Adipose tissue (tissue), 3 donors: ENCODE results near the gene ASIC4. TPM values are rescaled to one million over a fixed set of nuclear protein-coding genes. Genes with fewer than 3 reads are reported as not detected.

Experiments
- H3K27ac ChIP-seq: one replicate; pipeline ENCODE4 v1.5.1; 2013; ENCODE audit warnings: low read depth, low read length
- WGBS, 3 donors: extraction: QIAGEN DNeasy Blood & Tissue Kit; methylation state at CpG; one replicate each; pipeline ENCODE4 v1.1.7; 2013; 5-methylcytosine and 5-hydroxymethylcytosine counted together
- polyA plus RNA-seq, 3 donors: library from polyadenylated mRNA; stranded (reverse); fragments of 200-250 nt; gene quantifications; one replicate each; pipeline ENCODE4 v1.2.3, GENCODE V29; 2013
- donor health status: healthy with polysubstance abuse.
- donor health status: Bipolar disorder and iron deficiency.
- donor health status: healthy.

ASIC4 gene
- polyA plus RNA-seq, 3 donors = 0.02 to 0.11 TPM; not detected in 1

DNA sequence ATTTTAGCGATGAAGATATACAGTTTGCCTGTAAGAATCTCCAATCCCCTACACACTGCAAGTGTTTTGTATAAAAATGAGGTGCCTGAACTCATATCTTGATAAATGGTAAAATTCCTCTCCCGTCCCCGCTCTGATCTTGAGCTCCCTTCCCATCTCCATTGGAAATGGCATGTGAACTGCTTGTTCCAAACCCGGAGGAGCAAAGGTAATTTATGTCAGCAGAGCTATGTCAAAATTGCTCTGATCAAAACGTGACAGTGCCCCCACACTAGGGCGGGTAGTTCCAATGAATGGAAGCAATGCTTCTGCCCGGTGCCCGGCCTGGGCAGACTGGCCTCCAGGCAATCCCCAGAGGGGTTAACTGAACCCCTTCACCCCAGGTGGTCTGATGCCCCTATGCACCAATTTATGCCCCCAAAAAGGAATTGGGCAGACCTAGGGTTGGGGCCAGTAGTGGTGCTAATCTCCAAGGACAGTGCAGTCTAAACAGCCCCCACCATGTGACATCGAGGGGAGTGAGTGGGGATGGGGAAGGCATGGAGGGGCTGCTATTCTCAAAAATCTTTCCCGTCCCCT lies 19.2 kb upstream of the ASIC4 start:
- no peak overlapping the region for H3K27ac ChIP-seq
- WGBS, 3 donors = 27 to 31% (median 27%) methylated on average over 10 of the region's 10 CpGs

DNA sequence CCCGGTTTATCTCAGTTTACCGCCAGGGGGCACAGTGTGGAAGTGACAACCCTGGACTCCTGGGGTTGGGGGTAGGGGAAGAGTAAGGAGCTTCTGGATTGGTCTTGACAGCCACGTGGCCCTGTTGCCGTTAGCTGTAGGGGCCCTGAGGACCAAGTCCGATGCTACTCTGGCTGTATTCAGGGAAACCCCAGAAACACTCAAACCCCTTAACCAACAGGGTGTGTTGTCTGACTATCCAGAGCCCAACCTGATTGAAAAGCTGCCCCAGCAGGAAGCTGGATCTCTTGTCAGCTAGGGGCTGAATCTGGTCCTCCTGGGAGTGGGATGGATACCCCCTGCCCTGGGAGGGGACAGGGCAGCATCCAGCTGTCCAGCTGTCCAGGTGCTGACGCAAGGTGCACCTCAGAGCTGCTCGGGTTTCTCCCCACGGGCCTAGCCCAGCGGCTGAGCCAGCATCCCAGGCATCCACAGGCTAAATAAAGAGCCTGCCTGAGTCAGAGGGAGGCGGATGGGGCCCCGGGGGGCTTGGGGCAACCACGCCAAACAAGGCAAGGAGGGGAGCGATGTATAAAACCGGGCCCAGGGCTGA lies 18.7 kb upstream of the ASIC4 start:
- no peak overlapping the region for H3K27ac ChIP-seq
- 27 to 33% (median 28%) methylated on average over 14 of the region's 14 CpGs for WGBS, 3 donors

DNA sequence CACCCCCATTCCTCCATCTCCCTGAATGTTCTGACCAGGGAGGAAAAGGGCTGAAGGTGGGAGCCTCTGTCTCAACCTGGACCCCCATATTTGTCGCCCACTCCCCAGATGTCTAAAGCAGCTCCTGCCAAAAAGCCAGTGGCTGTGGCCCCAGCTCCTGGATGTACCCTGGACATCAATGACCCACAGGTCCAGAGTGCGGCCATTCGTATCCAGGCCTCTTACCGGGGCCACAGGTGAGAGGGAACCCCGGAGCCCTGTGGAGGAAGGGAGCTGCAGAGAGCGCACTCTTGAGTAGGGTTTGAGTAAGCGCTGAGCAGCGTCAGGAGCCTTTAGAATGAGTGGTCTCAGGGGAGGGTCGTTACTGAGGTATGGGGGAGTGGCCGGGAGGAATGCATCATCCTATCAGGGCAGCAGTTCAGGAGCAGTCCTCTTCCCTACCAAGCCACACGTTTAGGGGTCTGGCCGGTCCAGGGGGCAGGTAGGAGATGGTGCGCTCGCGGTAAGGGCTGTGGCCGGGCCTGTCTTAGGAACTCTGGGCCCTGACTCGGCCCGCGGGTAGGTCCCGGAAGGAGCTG lies 17.9 kb upstream of the ASIC4 start:
- WGBS, 3 donors = 39 to 45% (median 39%) methylated on average over 19 to 20 of the region's 20 CpGs
- H3K27ac ChIP-seq = no peak overlapping the region

DNA sequence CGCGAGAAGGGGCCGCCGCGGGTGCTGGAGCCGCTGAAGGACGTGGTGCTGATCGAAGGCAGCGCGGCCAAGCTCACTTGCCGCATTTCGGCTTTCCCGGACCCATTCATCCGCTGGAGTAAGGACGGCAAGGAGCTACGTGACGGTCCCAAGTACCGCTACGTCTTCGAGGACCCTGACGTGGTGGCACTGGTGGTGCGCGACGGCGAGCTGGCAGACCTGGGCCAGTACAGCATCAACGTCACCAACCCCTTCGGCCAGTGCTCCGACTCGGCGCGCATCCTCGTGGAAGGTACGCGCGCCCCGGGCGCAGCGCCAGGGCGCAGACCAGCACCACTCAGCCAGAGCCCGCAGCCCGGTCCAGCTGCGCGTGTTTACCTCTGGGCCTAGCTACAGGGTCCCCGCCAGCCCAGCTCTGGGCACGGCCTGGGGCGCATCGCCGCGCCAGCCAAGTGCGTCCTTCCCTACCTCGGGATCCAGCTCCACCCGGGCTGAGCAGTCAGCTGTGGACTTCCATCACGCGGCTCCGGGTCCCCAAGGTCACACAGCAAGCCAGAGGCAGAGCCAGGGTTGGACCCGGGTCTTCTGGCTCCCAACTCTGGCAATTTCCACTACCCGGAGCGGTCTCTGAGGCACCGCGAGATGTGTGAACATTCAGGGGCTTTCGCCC lies 17.3 kb upstream of the ASIC4 start:
- no peak overlapping the region for H3K27ac ChIP-seq
- 9 to 21% (median 20%) methylated on average over 49 to 61 of the region's 61 CpGs for WGBS, 3 donors

DNA sequence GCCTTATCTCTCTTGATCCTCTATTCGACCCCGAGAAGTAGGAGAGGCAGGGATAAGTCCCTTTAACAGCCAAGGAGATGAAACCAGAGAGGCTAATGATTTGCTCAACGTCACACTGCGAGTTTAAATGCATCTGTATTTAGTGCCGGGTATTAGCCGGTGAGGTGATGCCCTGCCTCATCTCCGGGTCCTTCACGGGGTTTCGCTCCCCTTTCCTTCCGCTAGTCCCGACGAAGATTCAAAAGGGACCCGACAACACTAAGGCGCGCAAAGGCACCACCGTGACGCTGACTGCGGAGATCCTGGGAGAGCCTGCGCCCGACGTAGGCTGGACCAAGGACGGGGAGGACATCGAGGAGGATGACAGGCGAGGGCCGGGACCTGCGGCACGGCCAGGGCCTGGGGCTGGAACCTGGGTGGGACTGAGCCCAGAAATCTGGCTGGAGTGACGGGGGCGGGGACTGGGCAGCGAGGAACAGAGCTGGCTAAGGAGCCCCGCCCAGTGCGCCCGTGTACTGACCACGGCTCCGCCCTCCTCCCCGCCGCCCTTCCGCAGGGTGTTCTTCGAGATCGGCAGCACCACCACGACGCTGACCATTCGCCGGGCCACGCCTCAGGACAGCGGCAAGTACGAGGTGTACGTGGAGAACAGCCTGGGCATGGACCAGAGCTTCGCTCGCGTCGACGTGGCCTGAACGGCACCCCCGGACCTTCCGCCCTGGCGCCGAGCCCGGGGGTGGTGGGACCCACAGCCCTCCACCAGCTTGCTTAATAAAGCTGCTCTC lies 16.6 kb upstream of the ASIC4 start:
- 1 to 4% (median 3%) methylated on average over 57 to 59 of the region's 59 CpGs for WGBS, 3 donors
- peak overlapping the region; percentile 73 for H3K27ac ChIP-seq

DNA sequence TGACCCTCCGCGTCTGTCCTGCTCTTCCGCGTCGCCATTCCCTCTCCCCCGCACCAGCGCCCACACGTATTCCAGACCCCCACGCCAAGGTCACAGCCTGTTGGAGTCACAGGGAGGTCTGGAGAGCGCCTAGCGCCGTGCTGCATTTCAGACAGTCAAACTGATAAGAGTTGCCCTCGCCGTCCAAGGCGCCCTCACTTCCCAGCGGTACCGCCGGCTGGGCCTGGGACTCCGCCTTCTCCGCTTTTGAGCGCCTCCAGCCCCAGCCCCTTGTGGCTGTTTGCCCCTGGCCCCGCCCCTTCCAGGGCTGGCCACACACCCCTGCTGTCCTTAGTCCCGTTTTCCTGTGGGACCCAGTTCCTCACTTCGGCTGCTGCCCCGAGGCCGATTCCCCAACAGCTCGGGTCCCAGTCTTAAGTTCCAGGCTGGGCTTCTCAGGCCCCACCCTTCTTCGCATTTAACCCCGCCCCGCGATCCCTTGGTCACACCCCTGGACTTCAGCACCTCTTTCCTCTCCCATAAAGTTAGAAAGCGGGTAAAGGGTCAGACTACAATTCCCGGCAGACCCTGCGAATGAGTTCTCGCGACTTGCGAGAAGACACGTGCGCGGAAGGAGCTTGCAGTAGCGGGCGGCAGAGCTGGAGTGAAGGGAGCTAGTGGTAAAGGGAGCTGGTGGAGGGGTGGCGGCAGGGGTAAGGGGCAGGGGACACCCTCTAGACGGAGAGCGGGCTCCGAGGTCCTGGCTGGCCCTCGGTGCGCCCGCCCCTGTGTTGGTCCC lies 15.8 kb upstream of the ASIC4 start, which contains the start of gene GMPPA:
Gene GMPPA, plus strand, starts transcription at position 612 of the 778 bp plus-strand sequence. CDS start 1,085 bp downstream, outside the sequence.
- WGBS, 3 donors = 0% methylated on average over 48 to 49 of the region's 49 CpGs
- peak within 1 kb of the TSS; percentile 73 for H3K27ac ChIP-seq

DNA sequence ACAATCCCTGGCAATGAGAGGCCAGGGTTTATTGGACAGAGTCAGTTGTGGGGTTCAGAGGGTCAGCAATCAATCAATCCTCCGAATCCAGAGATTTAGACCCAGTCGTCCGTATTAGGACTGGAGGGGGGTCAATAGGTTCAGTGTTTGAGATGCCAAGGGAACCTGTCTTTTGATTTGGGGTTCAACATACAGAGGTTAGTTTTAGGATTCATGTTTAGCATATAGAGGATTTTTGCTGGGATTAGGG lies 15.3 kb upstream of the ASIC4 start:
- WGBS, 3 donors = 0 to 2% (median 0%) methylated on average over 3 of the region's 3 CpGs
- H3K27ac ChIP-seq = no peak overlapping the region

DNA sequence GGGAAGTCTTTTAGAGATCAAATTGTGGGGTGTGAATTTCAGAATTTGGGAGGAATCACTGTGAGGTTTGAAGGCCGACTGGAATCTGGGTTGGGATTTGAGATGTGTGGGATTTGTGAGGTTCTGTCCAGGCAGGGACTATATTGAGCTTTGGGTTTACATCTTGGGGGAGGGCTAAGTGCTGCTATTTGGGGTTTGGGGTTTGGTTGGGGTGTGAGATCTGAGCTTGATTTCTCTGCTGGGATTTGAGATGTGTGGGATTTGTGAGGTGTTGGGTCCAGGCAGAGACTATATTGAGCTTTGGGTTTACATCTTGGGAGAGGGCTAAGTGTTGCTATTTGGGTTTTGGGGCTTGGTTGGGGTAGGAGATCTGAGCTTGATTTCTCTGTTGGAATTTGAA lies 14.7 kb upstream of the ASIC4 start:
- no peak overlapping the region for H3K27ac ChIP-seq

DNA sequence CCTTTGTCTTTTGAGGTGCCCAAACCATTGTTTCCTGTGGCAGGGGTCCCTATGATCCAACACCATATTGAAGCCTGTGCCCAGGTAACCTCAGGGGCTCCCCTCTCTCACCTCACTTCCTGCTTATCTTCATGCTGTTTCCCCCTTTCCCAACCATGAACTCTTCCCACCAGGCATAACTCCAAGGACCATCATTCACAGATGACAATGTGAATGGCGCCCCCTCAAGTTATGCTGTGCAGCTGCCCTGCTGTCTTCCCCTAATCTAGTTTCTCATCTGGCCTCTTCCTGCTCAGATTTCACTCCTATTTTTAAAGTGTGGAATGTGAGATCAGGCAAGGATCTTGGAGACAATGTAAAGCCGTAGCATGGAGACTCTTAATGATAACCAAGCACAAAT lies 14.1 kb upstream of the ASIC4 start:
- no peak overlapping the region for H3K27ac ChIP-seq
- 88 to 96% (median 92%) methylated on average over 2 of the region's 2 CpGs for WGBS, 3 donors

More for the DNA sequence above, 14.7 kb upstream of the ASIC4 start:
- 46 to 66% (median 57%) methylated on average over 1 of the region's 1 CpG for WGBS, 3 donors

DNA sequence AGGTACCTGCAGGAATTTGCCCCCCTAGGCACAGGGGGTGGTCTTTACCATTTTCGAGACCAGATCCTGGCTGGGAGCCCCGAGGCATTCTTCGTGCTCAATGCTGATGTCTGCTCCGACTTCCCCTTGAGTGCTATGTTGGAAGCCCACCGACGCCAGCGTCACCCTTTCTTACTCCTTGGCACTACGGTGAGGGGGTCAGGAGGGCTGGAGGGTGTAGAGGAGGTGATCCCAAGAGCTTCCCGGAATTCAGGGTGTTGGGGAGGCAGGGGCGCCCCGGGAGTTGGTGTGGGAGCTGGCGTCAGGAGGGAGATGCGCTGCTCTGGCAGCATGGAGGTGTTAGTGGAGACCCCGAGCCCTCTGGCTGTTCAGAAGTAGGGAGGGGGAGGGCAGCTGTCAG lies 12.4 kb upstream of the ASIC4 start:
- H3K27ac ChIP-seq = no peak overlapping the region
- 91 to 93% (median 91%) methylated on average over 14 of the region's 14 CpGs for WGBS, 3 donors

DNA sequence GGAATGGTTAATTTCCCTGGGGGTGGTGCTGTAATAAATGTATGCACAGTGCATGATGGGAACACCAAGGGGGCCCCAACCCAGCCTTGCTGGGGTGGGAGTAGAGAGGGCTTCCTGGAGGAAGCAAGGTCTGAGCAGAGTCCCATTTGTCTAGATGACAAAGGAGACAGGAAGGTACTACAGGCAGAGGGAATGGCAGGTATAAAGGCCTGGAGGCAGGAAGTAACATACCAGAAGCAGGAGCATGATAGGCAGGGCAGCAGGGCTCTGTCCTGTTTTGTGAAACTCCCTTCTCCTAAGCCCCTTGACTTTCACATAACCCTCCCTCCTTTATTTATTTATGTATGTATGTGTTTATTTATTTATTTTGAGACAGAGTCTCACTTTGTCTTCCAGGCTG lies 11.7 kb upstream of the ASIC4 start:
- H3K27ac ChIP-seq = no peak overlapping the region

DNA sequence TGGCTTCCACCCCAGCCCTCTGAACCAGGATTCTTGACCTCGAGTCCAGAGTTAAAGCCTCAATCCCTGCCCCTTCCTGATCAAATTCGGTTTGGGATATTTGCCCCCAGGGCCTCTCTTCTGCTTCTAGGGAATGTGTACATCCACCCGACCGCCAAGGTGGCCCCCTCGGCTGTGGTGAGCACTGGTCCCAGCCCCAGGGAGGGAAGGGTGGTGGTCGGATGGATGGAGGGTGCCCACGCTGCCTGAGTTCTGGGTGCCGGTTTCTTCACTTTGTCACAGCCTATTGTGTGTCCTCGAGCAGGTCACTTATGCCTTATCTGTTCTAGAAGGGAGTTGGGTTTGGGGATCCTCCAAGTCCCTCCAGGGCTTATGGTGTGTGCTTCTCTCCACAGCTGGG lies 8.7 kb upstream of the ASIC4 start:
- WGBS, 3 donors = 87 to 90% (median 90%) methylated on average over 9 of the region's 9 CpGs
- H3K27ac ChIP-seq = no peak overlapping the region

DNA sequence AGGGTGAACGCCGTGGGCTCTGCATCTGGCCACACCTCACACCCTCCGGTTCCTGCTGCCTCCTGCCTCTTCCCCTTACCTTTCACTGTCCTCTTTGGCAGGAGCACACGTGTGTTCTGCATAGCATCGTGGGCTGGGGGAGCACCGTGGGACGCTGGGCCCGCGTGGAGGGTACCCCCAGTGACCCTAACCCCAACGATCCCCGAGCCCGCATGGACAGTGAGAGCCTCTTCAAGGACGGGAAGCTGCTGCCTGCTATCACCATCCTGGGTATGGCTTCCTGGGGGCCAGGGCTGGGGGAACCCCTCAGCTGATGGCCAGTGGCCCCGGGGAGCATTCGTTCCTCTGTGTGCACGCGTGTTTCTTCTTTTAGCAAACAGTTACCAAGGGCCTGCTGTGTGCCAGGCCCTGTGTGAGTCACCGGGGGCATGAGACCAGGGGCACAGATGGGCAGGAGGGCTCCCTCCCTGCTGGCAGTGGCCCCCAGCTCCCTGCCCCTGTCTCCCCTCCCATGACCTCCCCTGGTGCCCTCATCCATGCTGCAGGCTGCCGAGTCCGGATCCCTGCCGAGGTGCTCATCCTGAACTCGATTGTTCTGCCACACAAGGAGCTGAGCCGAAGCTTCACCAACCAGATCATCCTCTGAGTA lies 8.0 kb upstream of the ASIC4 start:
- H3K27ac ChIP-seq = no peak overlapping the region
- WGBS, 3 donors = 85 to 89% (median 86%) methylated on average over 21 to 23 of the region's 23 CpGs

DNA sequence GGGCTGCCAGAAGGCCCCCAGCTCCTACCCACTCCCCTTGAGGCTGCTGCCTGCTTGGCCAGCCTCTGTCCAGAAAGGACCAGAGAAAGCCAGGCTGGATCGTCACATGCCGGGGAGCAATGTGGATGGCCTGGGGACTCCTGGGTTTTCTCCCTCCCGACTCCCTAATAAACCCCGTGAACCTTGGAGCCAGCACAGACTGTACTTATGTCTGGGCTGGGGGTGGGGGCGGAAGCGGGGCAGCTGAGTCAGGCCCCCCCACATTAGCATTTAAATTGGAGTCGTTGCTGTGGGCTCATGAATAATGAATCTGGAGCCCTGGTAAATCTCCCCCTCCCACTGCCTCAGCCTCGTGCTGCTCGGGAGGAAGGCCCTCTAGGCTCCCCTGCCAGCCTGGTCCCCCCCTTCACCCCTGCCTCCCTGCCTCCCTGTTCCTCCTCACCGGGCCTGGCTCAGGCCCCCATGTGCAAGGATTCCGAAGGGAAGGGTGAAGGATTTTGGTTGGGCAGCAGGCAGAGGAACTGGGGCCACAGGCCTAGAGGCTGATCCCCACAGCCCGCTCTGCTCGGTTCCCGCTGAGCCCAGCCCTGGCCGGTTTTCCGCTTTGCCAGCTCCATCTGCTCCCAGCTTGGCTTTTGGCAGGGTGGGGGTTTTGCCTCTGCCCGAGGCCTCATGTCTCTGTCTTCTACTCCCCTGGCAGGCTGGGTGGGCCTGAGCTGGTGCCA lies 7.3 kb upstream of the ASIC4 start:
- no peak overlapping the region for H3K27ac ChIP-seq
- WGBS, 3 donors = 78 to 87% (median 85%) methylated on average over 17 of the region's 17 CpGs

DNA sequence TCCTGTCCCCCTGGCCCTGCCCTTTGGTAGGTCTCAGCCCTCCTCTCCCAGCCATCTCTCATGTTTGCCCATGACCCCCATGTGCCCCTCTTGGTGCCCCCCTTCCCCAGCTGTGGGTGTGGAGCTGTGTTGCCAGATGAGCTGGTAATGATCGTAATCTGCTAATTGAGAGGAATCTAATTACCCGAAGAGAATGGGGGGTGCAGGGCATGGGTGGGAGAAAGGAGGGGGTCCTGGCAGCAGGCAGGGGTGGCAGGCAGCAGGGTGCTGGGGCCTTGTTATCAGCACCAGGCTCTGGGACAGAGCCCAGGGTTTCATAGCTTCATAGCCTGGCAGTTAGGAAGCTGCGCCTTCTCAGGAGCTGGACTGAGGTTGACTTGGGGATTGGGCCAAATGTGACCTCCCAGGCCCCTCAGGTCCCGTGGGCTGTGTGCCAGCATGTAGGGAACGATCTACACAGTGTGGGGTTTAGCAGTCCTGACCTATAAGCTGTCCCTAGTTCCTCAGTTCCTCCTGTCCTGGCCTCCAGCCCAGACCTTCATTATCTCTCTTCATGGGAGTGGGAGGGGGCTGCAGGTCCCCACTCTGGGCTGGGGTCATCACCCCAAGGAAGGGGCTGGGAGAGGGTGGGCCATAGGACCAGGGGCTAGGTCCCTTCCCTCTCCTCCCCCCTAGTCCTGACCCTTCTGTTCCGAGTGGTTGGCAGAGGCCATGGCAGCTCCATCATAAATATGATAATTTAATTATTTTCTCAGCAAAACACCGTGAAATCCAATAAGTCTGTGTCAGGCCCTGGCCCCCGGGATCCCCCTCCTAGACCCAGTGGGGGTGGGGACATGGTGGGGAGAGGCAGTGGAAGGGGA lies 6.5 kb upstream of the ASIC4 start:
- WGBS, 3 donors = 52 to 62% (median 58%) methylated on average over 8 of the region's 8 CpGs
- no peak overlapping the region for H3K27ac ChIP-seq

DNA sequence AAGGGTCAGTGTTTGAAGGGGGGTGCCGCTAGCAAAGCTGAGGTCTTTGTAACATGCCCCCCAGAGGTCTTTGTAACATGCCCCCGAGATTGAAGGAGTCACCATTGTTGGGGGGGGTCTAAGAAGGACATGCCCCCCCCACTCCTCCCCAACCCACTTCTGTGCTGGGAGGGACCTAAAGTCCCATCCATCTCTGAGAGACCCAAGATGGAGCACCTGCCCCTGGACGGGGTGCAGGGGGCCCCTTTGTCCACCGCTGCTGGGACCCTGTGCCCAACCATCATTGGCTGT lies 5.9 kb upstream of the ASIC4 start:
- 62 to 71% (median 64%) methylated on average over 4 of the region's 4 CpGs for WGBS, 3 donors
- H3K27ac ChIP-seq = no peak overlapping the region
